ENCODE measurements around the gene COL23A1. TPM values are rescaled to one million over a fixed set of nuclear protein-coding genes. Genes with fewer than 3 reads are reported as not detected.

The COL23A1 gene
- total RNA-seq, 1 donor from 2014 or later: not detected

DNA sequence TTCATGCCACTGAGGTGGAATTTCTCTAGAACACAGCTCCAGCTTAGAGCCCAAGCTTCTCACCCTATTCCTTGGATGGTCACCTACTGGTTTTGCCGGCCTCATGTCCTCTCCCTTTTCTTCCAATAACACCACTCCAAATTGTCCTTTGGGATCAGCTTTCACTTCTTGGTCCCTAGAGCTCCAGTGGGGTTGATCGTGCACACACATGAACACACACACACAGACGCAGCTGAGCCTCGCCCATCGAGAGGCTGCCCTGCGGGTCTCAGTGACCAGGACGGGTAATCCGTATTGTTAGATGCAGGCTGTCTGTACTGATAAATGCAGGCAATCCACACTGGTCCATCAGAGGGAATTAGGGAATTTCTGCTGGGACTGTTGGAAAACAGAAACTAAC lies 6.9 kb downstream of the COL23A1 start:
- intact Hi-C loops (cut with micrococcal nuclease): no loop called here
- Mint-ChIP-seq H3K27me3 (ENCODE audit: low read depth) (peaks cover 17% of the 10 kb centered on the region), H3K27ac (no peak overlapping the region), H3K4me1 (ENCODE audit: low read depth) (no peaks in the 10 kb centered on the region), H3K36me3 (ENCODE audit: low read depth) (no peaks in the 10 kb centered on the region), H3K9me3 (no peaks in the 10 kb centered on the region), H3K4me3 (ENCODE audit: low read depth) (no peak overlapping the region)
- DNase-seq (ENCODE audit: low spot score): no peak

DNA sequence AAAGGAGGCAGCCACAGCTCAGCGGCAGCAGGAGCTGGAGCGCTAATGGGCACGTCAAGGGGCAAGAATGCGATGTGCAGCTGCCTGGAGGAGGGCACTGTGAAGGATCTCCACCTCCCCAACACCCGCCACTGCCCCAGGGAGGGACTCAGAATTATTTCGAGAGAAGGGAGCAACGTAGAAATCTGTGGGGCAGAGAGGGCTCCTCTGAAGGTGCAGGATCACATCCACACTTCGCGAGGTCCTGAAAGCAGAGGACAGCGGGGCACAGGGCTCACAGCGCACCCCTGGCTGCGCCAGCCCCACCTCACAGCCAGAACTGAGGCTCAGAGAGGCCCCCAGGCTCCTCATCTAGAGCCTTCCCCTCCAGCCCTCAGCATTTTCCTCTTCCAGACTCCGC lies 7.9 kb downstream of the COL23A1 start:
- no peak for DNase-seq (ENCODE audit: low spot score)
- no peak overlapping the region for H3K4me3 Mint-ChIP-seq (ENCODE audit: low read depth)
- peaks cover 11% of the 10 kb centered on the region for H3K27me3 Mint-ChIP-seq (ENCODE audit: low read depth)
- H3K36me3 Mint-ChIP-seq (ENCODE audit: low read depth): no peaks in the 10 kb centered on the region
- no peak overlapping the region for H3K27ac Mint-ChIP-seq
- no peaks in the 10 kb centered on the region for H3K9me3 Mint-ChIP-seq
- H3K4me1 Mint-ChIP-seq (ENCODE audit: low read depth): no peaks in the 10 kb centered on the region
- intact Hi-C loops (cut with micrococcal nuclease): no loop called here

DNA sequence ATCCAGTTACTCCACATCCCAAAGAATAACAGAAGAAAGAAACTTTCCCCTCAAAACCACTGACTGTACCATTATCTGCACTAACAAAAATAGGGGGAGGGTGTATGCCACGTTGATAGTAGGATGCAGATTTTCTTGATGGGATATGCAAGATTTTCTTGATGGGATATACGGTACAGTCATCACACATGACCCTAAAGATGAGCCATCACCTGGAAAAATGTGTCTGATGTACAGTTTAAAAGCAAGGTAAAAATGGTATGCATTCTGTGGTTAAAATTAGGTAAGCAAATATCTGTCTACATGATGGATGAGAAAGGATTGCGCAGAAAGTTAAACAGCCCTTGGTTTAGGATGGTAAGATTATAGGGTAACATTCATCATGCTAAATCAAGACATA lies 8.6 kb downstream of the COL23A1 start:
- no peaks in the 10 kb centered on the region for H3K9me3 Mint-ChIP-seq
- H3K27ac Mint-ChIP-seq: no peak overlapping the region
- no peaks in the 10 kb centered on the region for H3K4me1 Mint-ChIP-seq (ENCODE audit: low read depth)
- DNase-seq (ENCODE audit: low spot score): no peak
- intact Hi-C loops (cut with micrococcal nuclease): no loop called here
- peaks cover 8% of the 10 kb centered on the region for H3K27me3 Mint-ChIP-seq (ENCODE audit: low read depth)
- H3K36me3 Mint-ChIP-seq (ENCODE audit: low read depth): no peaks in the 10 kb centered on the region
- H3K4me3 Mint-ChIP-seq (ENCODE audit: low read depth): no peak overlapping the region

DNA sequence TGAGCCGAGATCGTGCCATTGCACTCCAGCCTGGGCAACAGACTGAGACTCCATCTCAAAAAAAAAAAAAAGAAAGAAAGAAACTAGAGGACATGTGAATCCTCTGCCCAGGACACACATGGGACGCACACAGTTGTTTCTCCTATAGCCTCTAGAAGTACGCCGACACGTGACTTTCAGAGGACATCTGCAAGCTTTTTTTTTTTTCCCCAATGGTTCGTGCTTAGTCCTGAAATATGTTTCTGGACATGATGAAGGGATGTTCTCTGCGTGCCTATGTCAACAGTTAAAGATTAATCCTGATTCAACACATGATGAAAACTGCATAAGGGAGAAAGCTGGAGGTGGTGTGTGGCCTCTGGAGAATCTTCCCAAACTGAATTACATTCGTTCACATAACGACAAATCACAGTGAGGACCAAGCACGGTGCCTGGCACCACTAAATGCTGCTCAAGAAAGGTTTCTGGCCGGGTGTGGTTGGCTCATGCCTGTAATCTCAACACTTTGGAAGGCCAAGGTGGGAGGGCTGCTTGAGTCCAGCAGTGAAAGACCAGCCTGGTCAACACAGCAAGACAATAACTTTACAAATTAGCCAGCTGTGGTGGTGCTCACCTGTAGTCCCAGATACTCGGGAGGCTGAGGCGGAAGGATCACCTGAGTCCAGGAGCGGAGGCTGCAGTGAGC lies 9.8 kb downstream of the COL23A1 start:
- H3K4me1 Mint-ChIP-seq (ENCODE audit: low read depth): no peaks in the 10 kb centered on the region
- no peak overlapping the region for H3K4me3 Mint-ChIP-seq (ENCODE audit: low read depth)
- H3K27me3 Mint-ChIP-seq (ENCODE audit: low read depth): peaks cover 15% of the 10 kb centered on the region

DNA sequence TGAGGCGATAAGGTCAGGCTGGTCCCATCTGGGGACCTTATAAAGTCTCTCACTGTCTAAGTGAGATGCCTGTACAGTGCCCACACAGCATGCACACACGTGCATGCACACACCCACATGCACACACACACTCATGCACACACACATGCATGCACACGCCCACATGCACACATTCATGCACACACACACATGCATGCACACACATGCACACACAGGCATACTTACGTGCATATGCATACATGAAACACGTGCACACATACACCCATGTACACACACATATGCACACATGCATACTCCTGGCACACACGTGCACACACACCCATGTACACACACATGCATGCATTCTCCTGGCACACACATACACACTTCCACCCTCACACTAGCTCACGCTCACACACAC lies 12.2 kb downstream of the COL23A1 start:
- Mint-ChIP-seq H3K4me1 (ENCODE audit: low read depth) (no peaks in the 10 kb centered on the region), H3K27ac (no peak overlapping the region), H3K27me3 (ENCODE audit: low read depth) (peaks cover 24% of the 10 kb centered on the region), H3K9me3 (no peaks in the 10 kb centered on the region), H3K36me3 (ENCODE audit: low read depth) (no peaks in the 10 kb centered on the region), H3K4me3 (ENCODE audit: low read depth) (no peak overlapping the region)
- DNase-seq (ENCODE audit: low spot score): no peak
- intact Hi-C loops (cut with micrococcal nuclease): no loop called here

More for the DNA sequence above, 9.8 kb downstream of the COL23A1 start:
- no peaks in the 10 kb centered on the region for H3K9me3 Mint-ChIP-seq
- H3K36me3 Mint-ChIP-seq (ENCODE audit: low read depth): no peaks in the 10 kb centered on the region
- no peak for DNase-seq (ENCODE audit: low spot score)
- intact Hi-C loops (cut with micrococcal nuclease): no loop called here
- no peak overlapping the region for H3K27ac Mint-ChIP-seq

DNA sequence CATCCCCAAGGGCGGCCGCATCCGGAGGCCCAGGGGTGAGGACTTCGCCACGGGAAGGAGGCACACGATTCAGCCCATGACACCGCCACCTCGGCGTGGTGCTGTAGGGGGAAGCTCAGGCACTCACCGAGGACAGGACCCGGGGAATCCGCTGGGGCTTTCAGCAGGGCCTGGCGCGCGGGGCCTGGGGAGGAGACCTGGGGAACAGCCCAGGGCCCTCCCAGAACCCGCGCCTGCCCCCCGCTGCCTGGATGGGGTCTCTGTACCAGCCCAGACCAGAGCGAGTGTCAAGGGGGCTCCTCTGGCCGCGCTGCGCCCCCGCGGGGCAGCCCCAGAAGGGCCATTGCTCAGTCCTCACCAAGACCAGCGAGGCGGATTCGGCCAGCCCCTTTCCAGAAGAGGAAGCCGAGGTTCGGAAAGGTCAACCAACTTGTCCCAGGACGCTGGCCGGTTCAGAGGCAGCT lies 12.8 kb downstream of the COL23A1 start:
- no peaks in the 10 kb centered on the region for H3K36me3 Mint-ChIP-seq (ENCODE audit: low read depth)
- no peaks in the 10 kb centered on the region for H3K9me3 Mint-ChIP-seq
- no peak overlapping the region for H3K4me3 Mint-ChIP-seq (ENCODE audit: low read depth)
- H3K27ac Mint-ChIP-seq: no peak overlapping the region
- H3K27me3 Mint-ChIP-seq (ENCODE audit: low read depth): peaks cover 24% of the 10 kb centered on the region
- DNase-seq (ENCODE audit: low spot score): no peak
- H3K4me1 Mint-ChIP-seq (ENCODE audit: low read depth): no peaks in the 10 kb centered on the region
- intact Hi-C loops (cut with micrococcal nuclease): no loop called here

DNA sequence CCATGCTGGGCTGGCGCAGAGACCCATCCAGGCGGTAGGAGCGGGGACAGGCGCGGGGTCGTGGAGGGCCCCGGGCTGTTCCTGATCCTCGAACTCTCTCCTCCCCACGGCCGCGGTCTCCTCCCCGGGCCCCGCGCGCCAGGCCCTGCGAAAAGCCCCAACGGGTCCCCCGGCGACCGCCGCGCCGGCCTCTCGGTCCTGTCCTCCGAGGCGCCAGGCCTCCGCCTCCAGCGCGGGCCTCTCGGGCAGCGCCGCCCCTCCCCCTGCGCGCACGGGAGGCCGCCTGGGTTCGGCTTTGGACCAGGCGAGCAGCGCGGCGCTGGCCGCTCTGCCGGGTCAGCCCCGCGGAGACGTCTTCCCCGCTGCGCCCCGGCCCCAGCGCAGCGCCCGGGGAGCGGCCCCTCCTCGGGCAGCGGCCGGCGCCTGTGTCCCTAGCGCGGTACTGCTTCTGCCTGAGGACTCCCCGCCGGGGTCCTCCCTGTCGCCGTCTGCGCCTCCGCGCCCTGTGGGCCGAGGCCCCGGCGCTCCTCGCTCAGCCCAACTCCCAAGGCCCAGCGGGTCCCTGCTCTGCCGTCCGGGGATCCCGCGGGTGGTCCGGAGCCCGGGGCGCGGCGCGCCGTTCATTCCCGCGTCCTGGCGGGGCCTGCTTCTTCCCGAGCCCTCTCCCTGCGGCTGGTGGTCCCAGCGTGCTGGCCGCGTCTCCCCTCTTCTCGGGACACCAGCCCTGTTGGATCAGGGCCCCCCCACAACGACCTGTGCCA lies 13.4 kb downstream of the COL23A1 start:
- peaks cover 24% of the 10 kb centered on the region for H3K27me3 Mint-ChIP-seq (ENCODE audit: low read depth)

DNA sequence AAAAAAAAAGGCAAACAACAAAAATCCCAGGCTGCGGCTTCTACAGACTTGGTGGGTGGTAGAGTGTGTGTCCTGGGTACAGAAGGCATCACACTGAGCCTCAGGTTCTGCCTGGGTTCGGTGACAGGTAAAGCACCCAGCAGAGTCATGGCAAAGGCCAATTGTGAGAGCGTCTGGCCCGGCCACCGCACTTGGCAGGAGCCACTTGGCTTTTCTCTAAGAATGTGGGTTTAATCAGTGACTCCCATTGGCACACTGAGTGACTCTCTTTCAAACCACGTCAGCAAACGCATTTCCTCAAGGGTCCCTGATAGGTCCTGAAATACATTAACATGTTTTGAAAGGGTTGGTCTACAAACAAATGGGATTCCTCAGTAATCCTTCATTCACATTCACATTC lies 17.0 kb downstream of the COL23A1 start:
- DNase-seq (ENCODE audit: low spot score): no peak
- Mint-ChIP-seq H3K27ac (no peak overlapping the region), H3K4me3 (ENCODE audit: low read depth) (no peak overlapping the region), H3K36me3 (ENCODE audit: low read depth) (no peaks in the 10 kb centered on the region), H3K4me1 (ENCODE audit: low read depth) (no peaks in the 10 kb centered on the region), H3K27me3 (ENCODE audit: low read depth) (peaks cover 22% of the 10 kb centered on the region), H3K9me3 (no peaks in the 10 kb centered on the region)
- intact Hi-C loops (cut with micrococcal nuclease): no loop called here

More for the DNA sequence above, 13.4 kb downstream of the COL23A1 start:
- intact Hi-C loops (cut with micrococcal nuclease): no loop called here
- Mint-ChIP-seq H3K9me3 (no peaks in the 10 kb centered on the region), H3K4me3 (ENCODE audit: low read depth) (no peak overlapping the region), H3K4me1 (ENCODE audit: low read depth) (no peaks in the 10 kb centered on the region), H3K36me3 (ENCODE audit: low read depth) (no peaks in the 10 kb centered on the region), H3K27ac (no peak overlapping the region)
- DNase-seq (ENCODE audit: low spot score): no peak

DNA sequence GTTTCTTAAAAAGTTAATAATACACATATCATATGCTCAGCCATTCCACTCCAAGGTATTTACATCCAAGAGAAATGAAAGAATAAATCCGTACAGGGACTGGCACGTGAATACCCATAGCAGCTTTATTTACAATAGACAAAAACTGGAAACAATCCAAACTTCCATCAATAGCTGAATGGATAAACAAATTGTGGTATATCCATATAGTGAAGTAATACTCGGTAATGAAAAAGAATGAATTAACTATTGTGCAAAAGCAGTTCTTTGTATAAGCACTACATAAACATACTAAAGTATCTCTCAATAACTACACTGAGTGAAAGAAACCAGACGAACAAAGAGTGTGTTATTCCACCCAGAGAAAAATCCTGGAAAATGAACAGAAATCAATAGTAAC lies 17.6 kb downstream of the COL23A1 start:
- DNase-seq (ENCODE audit: low spot score): no peak
- Mint-ChIP-seq H3K36me3 (ENCODE audit: low read depth) (no peaks in the 10 kb centered on the region), H3K4me1 (ENCODE audit: low read depth) (no peaks in the 10 kb centered on the region), H3K9me3 (no peaks in the 10 kb centered on the region), H3K27me3 (ENCODE audit: low read depth) (peaks cover 18% of the 10 kb centered on the region), H3K27ac (no peak overlapping the region), H3K4me3 (ENCODE audit: low read depth) (no peak overlapping the region)
- intact Hi-C loops (cut with micrococcal nuclease): no loop called here

DNA sequence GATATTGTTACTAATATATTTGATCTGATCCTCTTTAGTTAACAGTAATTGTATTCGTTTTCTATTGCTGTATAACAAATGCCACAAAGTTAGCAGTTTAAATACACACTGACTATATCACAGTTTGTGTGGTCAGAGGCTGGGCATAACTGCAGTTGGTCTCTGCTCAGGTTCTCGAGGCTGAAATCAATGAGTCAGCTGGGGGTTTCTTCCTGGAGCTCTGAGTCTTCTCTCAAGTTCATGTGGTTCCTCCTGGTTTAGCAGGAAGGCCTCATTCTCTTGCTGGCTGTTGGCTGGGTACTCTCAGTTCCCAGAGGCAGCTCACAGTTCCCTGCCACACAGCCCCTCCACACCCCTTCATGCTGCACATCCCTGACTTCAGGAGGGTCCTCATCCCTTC lies 20.7 kb downstream of the COL23A1 start:
- no peak for DNase-seq (ENCODE audit: low spot score)
- Mint-ChIP-seq H3K4me3 (ENCODE audit: low read depth) (no peak overlapping the region), H3K4me1 (ENCODE audit: low read depth) (no peaks in the 10 kb centered on the region), H3K27me3 (ENCODE audit: low read depth) (peaks cover 7% of the 10 kb centered on the region), H3K9me3 (no peaks in the 10 kb centered on the region), H3K36me3 (ENCODE audit: low read depth) (no peaks in the 10 kb centered on the region), H3K27ac (no peak overlapping the region)
- intact Hi-C loops (cut with micrococcal nuclease): no loop called here

DNA sequence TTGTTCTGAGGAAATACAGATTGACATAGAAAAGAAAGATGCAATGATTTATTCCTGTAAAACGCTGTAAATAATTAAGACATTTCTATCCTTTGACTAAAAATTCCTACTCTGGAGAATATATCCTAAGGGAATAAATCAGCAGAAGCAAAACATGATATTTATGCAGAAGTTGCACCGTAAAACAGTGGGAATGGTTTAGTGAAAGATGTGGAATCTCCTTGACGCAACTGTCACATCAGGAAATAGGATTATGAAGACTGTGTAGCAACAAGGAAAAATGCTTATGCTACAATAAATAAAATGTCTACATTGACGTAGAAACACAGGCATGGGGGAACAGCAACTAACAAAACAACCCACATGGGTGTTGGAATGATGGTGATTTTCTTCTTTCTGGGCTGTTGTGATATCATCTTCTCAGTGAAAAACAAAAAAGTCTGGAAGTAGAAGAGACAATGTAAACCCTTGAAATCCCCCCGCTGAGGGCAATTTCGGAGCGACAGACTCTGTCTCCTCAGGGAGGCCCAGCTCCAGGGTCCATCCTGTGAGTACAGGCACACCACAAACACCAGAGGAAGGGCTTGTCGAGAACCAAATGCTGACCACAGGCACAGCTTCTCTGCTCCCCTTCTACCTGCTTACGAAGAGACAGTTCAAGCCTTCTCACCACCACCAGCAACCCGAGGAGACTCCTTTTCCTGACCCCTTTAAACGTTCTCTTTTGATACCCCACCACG lies 25.2 kb downstream of the COL23A1 start:
- no peak overlapping the region for H3K27ac Mint-ChIP-seq
- H3K4me1 Mint-ChIP-seq (ENCODE audit: low read depth): no peaks in the 10 kb centered on the region
- H3K27me3 Mint-ChIP-seq (ENCODE audit: low read depth): peaks cover 5% of the 10 kb centered on the region
- H3K4me3 Mint-ChIP-seq (ENCODE audit: low read depth): no peak overlapping the region
- H3K9me3 Mint-ChIP-seq: no peaks in the 10 kb centered on the region
- no peak for DNase-seq (ENCODE audit: low spot score)
- intact Hi-C loops (cut with micrococcal nuclease): no loop called here
- no peaks in the 10 kb centered on the region for H3K36me3 Mint-ChIP-seq (ENCODE audit: low read depth)

DNA sequence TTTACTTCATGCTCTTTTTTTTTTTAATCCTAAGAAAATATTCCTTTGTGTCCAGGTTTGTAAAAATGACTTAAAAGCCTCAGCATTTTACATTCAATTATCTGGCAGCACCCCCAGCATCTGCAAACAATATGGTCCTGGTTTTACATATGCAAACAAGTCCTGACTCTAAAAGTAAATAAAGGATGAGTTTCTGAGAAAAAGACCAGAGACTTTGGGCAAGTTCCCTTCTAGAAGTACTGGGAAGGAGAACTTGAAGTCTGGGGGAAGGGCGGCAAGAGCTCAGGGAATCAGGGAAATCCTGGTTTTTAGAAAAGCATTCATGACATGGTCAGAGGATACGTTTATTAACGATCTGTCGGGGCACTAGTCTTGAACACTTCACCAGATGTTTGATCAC lies 25.8 kb downstream of the COL23A1 start:
- DNase-seq (ENCODE audit: low spot score): no peak
- H3K27ac Mint-ChIP-seq: no peak overlapping the region
- H3K4me1 Mint-ChIP-seq (ENCODE audit: low read depth): no peaks in the 10 kb centered on the region
- intact Hi-C loops (cut with micrococcal nuclease): no loop called here
- no peaks in the 10 kb centered on the region for H3K36me3 Mint-ChIP-seq (ENCODE audit: low read depth)
- H3K4me3 Mint-ChIP-seq (ENCODE audit: low read depth): no peak overlapping the region
- no peaks in the 10 kb centered on the region for H3K9me3 Mint-ChIP-seq
- peaks cover 5% of the 10 kb centered on the region for H3K27me3 Mint-ChIP-seq (ENCODE audit: low read depth)

DNA sequence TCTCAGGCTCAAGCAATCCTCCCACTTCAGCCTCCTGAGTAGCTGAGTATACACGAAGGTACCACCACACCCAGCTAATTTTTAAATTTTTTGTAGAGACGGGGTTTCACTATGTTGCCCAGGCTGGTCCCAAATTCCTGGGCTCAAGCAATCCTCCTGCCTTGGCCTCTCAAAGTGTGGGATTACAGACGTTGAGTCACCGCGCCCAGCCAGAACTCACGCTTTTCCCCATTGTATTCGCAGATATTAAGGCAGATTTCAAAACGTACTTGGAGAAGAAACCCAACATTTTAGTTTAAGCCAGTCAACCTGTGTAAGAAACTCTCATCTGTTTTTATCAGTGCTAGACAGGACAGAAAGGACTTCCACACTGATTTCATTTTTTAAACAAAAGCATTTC lies 26.6 kb downstream of the COL23A1 start:
- Mint-ChIP-seq H3K36me3 (ENCODE audit: low read depth) (no peaks in the 10 kb centered on the region), H3K4me3 (ENCODE audit: low read depth) (no peak overlapping the region), H3K27me3 (ENCODE audit: low read depth) (peaks cover 5% of the 10 kb centered on the region), H3K27ac (no peak overlapping the region), H3K9me3 (no peaks in the 10 kb centered on the region), H3K4me1 (ENCODE audit: low read depth) (no peaks in the 10 kb centered on the region)
- DNase-seq (ENCODE audit: low spot score): no peak
- intact Hi-C loops (cut with micrococcal nuclease): no loop called here
